SU-DHL-6 (cell line): ENCODE results near the gene CLCNKA.

Source experiments
- EZH2phosphoT487 ChIP-seq: fragments of 200-600 bp; sonication (generic), shearing (Covaris generic); conservative IDR thresholded peaks from 2 replicates; pipeline ENCODE4 v1.6.1; 2018; ENCODE audit warnings: mild to moderate bottlenecking, antibody characterized with exemption, low read length, moderate library complexity, mixed read lengths
- TF ChIP-seq, protein P1 (sequence below): fragments of 200-600 bp; sonication (generic); IDR thresholded peaks from one replicate; pipeline ENCODE4 v1.5.1; 2017; ENCODE audit warnings: antibody characterized with exemption, mild to moderate bottlenecking, low read length, moderate library complexity; ENCODE audit not compliant: insufficient read depth, poor library complexity, severe bottlenecking

- TF ChIP-seq, protein P1, sequence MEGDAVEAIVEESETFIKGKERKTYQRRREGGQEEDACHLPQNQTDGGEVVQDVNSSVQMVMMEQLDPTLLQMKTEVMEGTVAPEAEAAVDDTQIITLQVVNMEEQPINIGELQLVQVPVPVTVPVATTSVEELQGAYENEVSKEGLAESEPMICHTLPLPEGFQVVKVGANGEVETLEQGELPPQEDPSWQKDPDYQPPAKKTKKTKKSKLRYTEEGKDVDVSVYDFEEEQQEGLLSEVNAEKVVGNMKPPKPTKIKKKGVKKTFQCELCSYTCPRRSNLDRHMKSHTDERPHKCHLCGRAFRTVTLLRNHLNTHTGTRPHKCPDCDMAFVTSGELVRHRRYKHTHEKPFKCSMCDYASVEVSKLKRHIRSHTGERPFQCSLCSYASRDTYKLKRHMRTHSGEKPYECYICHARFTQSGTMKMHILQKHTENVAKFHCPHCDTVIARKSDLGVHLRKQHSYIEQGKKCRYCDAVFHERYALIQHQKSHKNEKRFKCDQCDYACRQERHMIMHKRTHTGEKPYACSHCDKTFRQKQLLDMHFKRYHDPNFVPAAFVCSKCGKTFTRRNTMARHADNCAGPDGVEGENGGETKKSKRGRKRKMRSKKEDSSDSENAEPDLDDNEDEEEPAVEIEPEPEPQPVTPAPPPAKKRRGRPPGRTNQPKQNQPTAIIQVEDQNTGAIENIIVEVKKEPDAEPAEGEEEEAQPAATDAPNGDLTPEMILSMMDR, result no peak
- no peak for TF ChIP-seq EZH2phosphoT487
Observed at GRCh38 chr1:16083486-16083885, 61.6 kb downstream of the CLCNKA start.
